ENCODE data around the gene PPP5C. TPM values are rescaled to one million over a fixed set of nuclear protein-coding genes. Genes with fewer than 3 reads are reported as not detected.

PPP5C gene
- total RNA-seq, 1 experiment from 2014 or later, result 124 TPM

- BruUV-seq (replicated peaks), result no TSS peak
- intact Hi-C loops (cut with micrococcal nuclease; ENCODE audit: unreplicated experiment), result no loop called here
- TF ChIP-seq CTCF (IDR thresholded peaks at IDR 0.05; ENCODE audit: unreplicated experiment), result peak; percentile 46
- DNase-seq, result peak; percentile 64
- H3K4me3 Mint-ChIP-seq (ENCODE audit: low read depth, unreplicated experiment), result peak overlapping the region; percentile 80
- CTCF ChIA-PET, result interaction anchor here (0.6 to 2.9 kb wide), 3 partner anchors 31 to 83 kb away, joined by 4 to 8 read pairs (median 4); no protein-coding TSS in a partner anchor
- peaks cover 26% of the 10 kb centered on the region for H3K36me3 Mint-ChIP-seq (ENCODE audit: insufficient read depth, unreplicated experiment)
- H3K9me3 Mint-ChIP-seq (ENCODE audit: low read depth, unreplicated experiment), result no peaks in the 10 kb centered on the region
- peaks cover 28% of the 10 kb centered on the region for H3K4me1 Mint-ChIP-seq (ENCODE audit: low read depth, unreplicated experiment)
- H3K27ac Mint-ChIP-seq (ENCODE audit: unreplicated experiment), result peak overlapping the region; percentile 78
- peaks cover 36% of the 10 kb centered on the region for H3K27me3 Mint-ChIP-seq (ENCODE audit: unreplicated experiment)
Observed at GRCh38 chr19:46404055-46404752, 57.3 kb downstream of the PPP5C start.

GRCh38 chr19:46404753-46405468, 58.0 kb downstream of the PPP5C start:
- Mint-ChIP-seq H3K27me3 (ENCODE audit: unreplicated experiment) (peaks cover 38% of the 10 kb centered on the region), H3K27ac (ENCODE audit: unreplicated experiment) (peak overlapping the region; percentile 78), H3K36me3 (ENCODE audit: insufficient read depth, unreplicated experiment) (peaks cover 26% of the 10 kb centered on the region), H3K4me3 (ENCODE audit: low read depth, unreplicated experiment) (peak overlapping the region; percentile 80), H3K4me1 (ENCODE audit: low read depth, unreplicated experiment) (peaks cover 28% of the 10 kb centered on the region), H3K9me3 (ENCODE audit: low read depth, unreplicated experiment) (no peaks in the 10 kb centered on the region)
- CTCF ChIA-PET, result no interaction called here
- BruUV-seq (replicated peaks), result no TSS peak
- no peak for TF ChIP-seq CTCF (IDR thresholded peaks at IDR 0.05; ENCODE audit: unreplicated experiment)
- DNase-seq, result no peak
- intact Hi-C loops (cut with micrococcal nuclease; ENCODE audit: unreplicated experiment), result no loop called here

GRCh38 chr19:46406976-46407375, 60.1 kb downstream of the PPP5C start:
- H3K4me1 Mint-ChIP-seq (ENCODE audit: low read depth, unreplicated experiment), result peaks cover 28% of the 10 kb centered on the region
- peaks cover 26% of the 10 kb centered on the region for H3K36me3 Mint-ChIP-seq (ENCODE audit: insufficient read depth, unreplicated experiment)
- no peaks in the 10 kb centered on the region for H3K9me3 Mint-ChIP-seq (ENCODE audit: low read depth, unreplicated experiment)
- no peak for DNase-seq
- no peak overlapping the region for H3K27ac Mint-ChIP-seq (ENCODE audit: unreplicated experiment)
- H3K4me3 Mint-ChIP-seq (ENCODE audit: low read depth, unreplicated experiment), result no peak overlapping the region
- no TSS peak for BruUV-seq (replicated peaks)
- peaks cover 49% of the 10 kb centered on the region for H3K27me3 Mint-ChIP-seq (ENCODE audit: unreplicated experiment)
- CTCF ChIA-PET, result no interaction called here
- intact Hi-C loops (cut with micrococcal nuclease; ENCODE audit: unreplicated experiment), result no loop called here
- no peak for TF ChIP-seq CTCF (IDR thresholded peaks at IDR 0.05; ENCODE audit: unreplicated experiment)

DNA sequence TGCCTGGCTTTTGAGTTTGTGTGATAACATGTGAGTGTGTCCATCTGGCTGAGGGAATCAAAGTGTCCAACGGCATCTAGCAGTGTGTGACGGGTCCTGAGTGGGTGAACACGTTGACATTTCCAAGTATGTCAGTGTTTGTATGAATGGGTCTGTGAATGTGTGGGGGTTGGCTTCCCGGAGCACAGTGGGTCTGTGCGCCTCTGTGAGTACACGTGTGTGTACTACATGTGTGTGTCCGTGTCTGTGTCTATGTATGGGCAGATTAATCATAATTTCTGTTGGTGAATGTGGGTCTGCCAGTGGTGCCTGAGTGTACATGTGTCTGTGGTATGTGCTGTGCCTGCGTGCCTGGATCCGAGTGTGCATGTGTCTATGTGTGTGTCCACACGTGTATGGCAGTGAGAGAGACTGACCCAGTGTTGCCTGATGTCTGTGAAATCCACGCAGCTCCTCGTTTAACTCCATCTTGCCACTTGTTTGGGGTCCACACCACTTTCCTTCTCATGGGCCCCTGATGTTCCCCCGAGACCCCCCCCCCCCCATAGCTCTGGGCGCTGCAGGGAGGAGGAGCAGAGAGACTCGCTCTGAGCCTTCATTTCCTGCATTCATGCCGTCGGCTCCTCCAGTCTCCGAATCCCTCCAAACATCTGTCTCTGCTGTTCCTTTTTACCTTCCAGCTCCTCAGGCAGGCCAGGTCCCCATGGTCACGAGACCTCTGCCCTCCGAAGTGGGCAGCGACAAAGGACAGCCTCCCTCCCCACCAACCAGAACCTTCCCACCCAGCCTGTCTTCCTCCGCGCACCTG, 61.2 kb downstream of the PPP5C start:
- CTCF ChIA-PET, result interaction anchor here (0.6 to 0.7 kb wide), 3 partner anchors 28 to 729 kb away, joined by 4 read pairs; no protein-coding TSS in a partner anchor
- no peak for TF ChIP-seq CTCF (IDR thresholded peaks at IDR 0.05; ENCODE audit: unreplicated experiment)
- intact Hi-C loops (cut with micrococcal nuclease; ENCODE audit: unreplicated experiment), result no loop called here
- no peak overlapping the region for H3K27ac Mint-ChIP-seq (ENCODE audit: unreplicated experiment)
- H3K4me1 Mint-ChIP-seq (ENCODE audit: low read depth, unreplicated experiment), result peaks cover 20% of the 10 kb centered on the region
- no peak overlapping the region for H3K4me3 Mint-ChIP-seq (ENCODE audit: low read depth, unreplicated experiment)
- no peaks in the 10 kb centered on the region for H3K9me3 Mint-ChIP-seq (ENCODE audit: low read depth, unreplicated experiment)
- H3K36me3 Mint-ChIP-seq (ENCODE audit: insufficient read depth, unreplicated experiment), result peaks cover 20% of the 10 kb centered on the region
- DNase-seq, result no peak
- BruUV-seq (replicated peaks), result no TSS peak
- H3K27me3 Mint-ChIP-seq (ENCODE audit: unreplicated experiment), result peaks cover 60% of the 10 kb centered on the region

Measured in Calu3 (cell line).